Keratinocyte (primary cell): ENCODE results near the gene HADHB.

Experiments
- CTCF ChIP-seq, 3 experiments: IDR thresholded peaks in 1 of 3; conservative IDR thresholded peaks in 1 of 3; optimal IDR thresholded peaks in 1 of 3; 2 replicates in 2 of 3; 3 replicates in 1 of 3; pipeline versions ENCODE3 to v1.5.1; 2011; ENCODE audit warnings: low read length in 3 of 3, mild to moderate bottlenecking in 3 of 3, moderate library complexity in 2 of 3, control low read depth in 1 of 3, inconsistent platforms in 1 of 3; ENCODE audit not compliant: insufficient read depth in 2 of 3; ENCODE audit errors: extremely low read depth in 1 of 3
- EZH2 ChIP-seq: IDR thresholded peaks from one replicate; pipeline ENCODE4 v1.6.1; 2012; ENCODE audit warnings: inconsistent platforms, mild to moderate bottlenecking, low read length, moderate library complexity

- TF ChIP-seq CTCF (optimal IDR thresholded peaks at IDR 0.05 in 1 of 3, IDR thresholded peaks at IDR 0.05 in 1 of 3, conservative IDR thresholded peaks at IDR 0.05 in 1 of 3; ENCODE audit: extremely low read depth in 1 of 3, insufficient read depth in 2 of 3, low read length in 3 of 3): no peak
- TF ChIP-seq EZH2: no peak
Observed at GRCh38 chr2:26300234-26300925, 55.6 kb downstream of the HADHB start.
